ENCODE measurements around the gene CDH9. TPM values are rescaled to one million over a fixed set of nuclear protein-coding genes. Genes with fewer than 3 reads are reported as not detected.

CDH9 gene
- total and polyA plus RNA-seq, 9 of the 15 experiments (the other 6 are each of a cell fraction or from before 2014, with no cell fraction given): not detected

DNA sequence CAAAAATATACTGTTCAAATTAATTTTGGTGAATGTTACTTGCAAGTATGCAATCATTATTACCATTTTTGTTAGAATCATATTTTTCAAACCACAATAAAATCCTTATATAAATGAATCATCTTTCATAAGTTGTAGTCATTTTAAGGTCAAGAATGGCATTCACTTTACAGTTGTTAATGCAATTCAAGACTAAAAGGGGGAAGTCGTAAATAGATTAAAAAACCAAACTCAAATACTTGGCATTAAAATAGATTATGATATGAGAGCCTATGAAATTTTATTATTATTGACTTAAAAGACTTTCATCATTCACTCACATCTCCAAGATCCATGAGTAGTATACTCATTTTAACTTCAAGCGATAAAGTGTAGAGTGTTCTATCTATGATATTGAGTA is 11.6 kb downstream of the CDH9 start:
- WGBS (ENCODE audit: insufficient coverage, low coverage, missing lambda C conversion rate): 2% methylated on average over 2 of the region's 2 CpGs
- no peaks in the 10 kb centered on the region for H3K36me3 ChIP-seq (ENCODE audit: control insufficient read depth, insufficient read depth, low read length)
- ATAC-seq: no peak
- no peaks in the 10 kb centered on the region for H3K79me2 ChIP-seq (ENCODE audit: control insufficient read depth, insufficient read depth, low read length)
- no peaks in the 10 kb centered on the region for H3K9me3 ChIP-seq (replicated peaks; ENCODE audit: control insufficient read depth, insufficient read depth, low read depth, low read length)
- H3K9me1 ChIP-seq (ENCODE audit: control insufficient read depth, insufficient read depth, low read length): no peaks in the 10 kb centered on the region
- in situ Hi-C loops (cut with MboI) (no loop called here), intact Hi-C loops (cut with micrococcal nuclease) (no loop called here)
- no peak overlapping the region for H3K9ac ChIP-seq (ENCODE audit: insufficient read depth in 1 of 2, low read depth in 2 of 2, low read length in 2 of 2)
- H4K20me1 ChIP-seq (replicated peaks; ENCODE audit: control insufficient read depth, insufficient read depth, low read length): no peaks in the 10 kb centered on the region
- H3K4me2 ChIP-seq (ENCODE audit: insufficient read depth, low read length): no peak overlapping the region
- H3K4me3 ChIP-seq: no peak overlapping the region
- no peak overlapping the region for H3K27ac ChIP-seq (ENCODE audit: extremely low read depth, low read depth, low read length)
- no peak overlapping the region for H2AFZ ChIP-seq (ENCODE audit: low read depth, low read length)
- no TSS peak for BruUV-seq (replicated peaks)
- no peak for DNase-seq (ENCODE audit: extremely low read depth in 1 of 4, low spot score in 3 of 4)
- ChIA-PET CTCF (ENCODE audit: low intra/inter-chr PET ratio) (no interaction called here), POLR2A (no interaction called here)
- no peaks in the 10 kb centered on the region for H3K27me3 ChIP-seq (ENCODE audit: control insufficient read depth in 2 of 2, insufficient read depth in 2 of 2, low read length in 2 of 2)
- no peaks in the 10 kb centered on the region for H3K4me1 ChIP-seq (replicated peaks in 1 of 2; ENCODE audit: control insufficient read depth in 2 of 2, insufficient read depth in 2 of 2, low read length in 2 of 2)
- FAIRE-seq: no peak
- no peak for TF ChIP-seq NR3C1 (CRISPR knock-in tag; IDR thresholded peaks at IDR 0.05)
- no peak for TF ChIP-seq HOMEZ (CRISPR knock-in tag; IDR thresholded peaks at IDR 0.05)
- TF ChIP-seq PCBP1 (IDR thresholded peaks at IDR 0.05; ENCODE audit: low read depth, low read length, poor library complexity, severe bottlenecking): no peak
- TF ChIP-seq E2F4 (CRISPR knock-in tag; IDR thresholded peaks at IDR 0.05; ENCODE audit: low read depth): no peak
- TF ChIP-seq ZBED1 (IDR thresholded peaks at IDR 0.05): no peak
- TF ChIP-seq EGR1 (conservative IDR thresholded peaks at IDR 0.05): no peak
- no peak for TF ChIP-seq SNIP1 (IDR thresholded peaks at IDR 0.05; ENCODE audit: low read depth)
- no peak for TF ChIP-seq MED1 (CRISPR knock-in tag; IDR thresholded peaks at IDR 0.05; ENCODE audit: borderline replicate concordance)
- no peak for TF ChIP-seq BCLAF1 (IDR thresholded peaks at IDR 0.05; ENCODE audit: borderline replicate concordance in 1 of 2, control insufficient read depth in 1 of 2, low read depth in 2 of 2, low read length in 1 of 2)
- TF ChIP-seq FOXJ3 (CRISPR knock-in tag; IDR thresholded peaks at IDR 0.05): no peak
- no peak for TF ChIP-seq ATF6 (CRISPR knock-in tag; IDR thresholded peaks at IDR 0.05)
- no peak for TF ChIP-seq FOS (IDR thresholded peaks at IDR 0.05; ENCODE audit: extremely low read depth, insufficient read length)
- TF ChIP-seq, protein P1, sequence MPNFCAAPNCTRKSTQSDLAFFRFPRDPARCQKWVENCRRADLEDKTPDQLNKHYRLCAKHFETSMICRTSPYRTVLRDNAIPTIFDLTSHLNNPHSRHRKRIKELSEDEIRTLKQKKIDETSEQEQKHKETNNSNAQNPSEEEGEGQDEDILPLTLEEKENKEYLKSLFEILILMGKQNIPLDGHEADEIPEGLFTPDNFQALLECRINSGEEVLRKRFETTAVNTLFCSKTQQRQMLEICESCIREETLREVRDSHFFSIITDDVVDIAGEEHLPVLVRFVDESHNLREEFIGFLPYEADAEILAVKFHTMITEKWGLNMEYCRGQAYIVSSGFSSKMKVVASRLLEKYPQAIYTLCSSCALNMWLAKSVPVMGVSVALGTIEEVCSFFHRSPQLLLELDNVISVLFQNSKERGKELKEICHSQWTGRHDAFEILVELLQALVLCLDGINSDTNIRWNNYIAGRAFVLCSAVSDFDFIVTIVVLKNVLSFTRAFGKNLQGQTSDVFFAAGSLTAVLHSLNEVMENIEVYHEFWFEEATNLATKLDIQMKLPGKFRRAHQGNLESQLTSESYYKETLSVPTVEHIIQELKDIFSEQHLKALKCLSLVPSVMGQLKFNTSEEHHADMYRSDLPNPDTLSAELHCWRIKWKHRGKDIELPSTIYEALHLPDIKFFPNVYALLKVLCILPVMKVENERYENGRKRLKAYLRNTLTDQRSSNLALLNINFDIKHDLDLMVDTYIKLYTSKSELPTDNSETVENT (CRISPR knock-in tag; IDR thresholded peaks at IDR 0.05): no peak
